ENCODE data around the gene HSD17B12. TPM values are rescaled to one million over a fixed set of nuclear protein-coding genes. Genes with fewer than 3 reads are reported as not detected.

Gene HSD17B12
- total RNA-seq, 1 donor from 2014 or later = 84.9 TPM

- Mint-ChIP-seq H3K27me3 (no peaks in the 10 kb centered on the region), H3K9me3 (ENCODE audit: low read depth) (no peaks in the 10 kb centered on the region), H3K27ac (no peak overlapping the region), H3K4me1 (ENCODE audit: low read depth) (no peaks in the 10 kb centered on the region), H3K36me3 (ENCODE audit: insufficient read depth) (peaks cover 37% of the 10 kb centered on the region), H3K4me3 (ENCODE audit: low read depth) (no peak overlapping the region)
- TF ChIP-seq CTCF (IDR thresholded peaks at IDR 0.05; ENCODE audit: unreplicated experiment) = no peak
- DNase-seq (ENCODE audit: low spot score, unreplicated experiment) = no peak
These were observed 218.6 kb downstream of the HSD17B12 start for GRCh38 chr11:43899094-43899493.

GRCh38 chr11:43901551-43901950 is 221.0 kb downstream of the HSD17B12 start:
- no peaks in the 10 kb centered on the region for H3K27me3 Mint-ChIP-seq
- H3K4me3 Mint-ChIP-seq (ENCODE audit: low read depth) = no peak overlapping the region
- peaks cover 28% of the 10 kb centered on the region for H3K36me3 Mint-ChIP-seq (ENCODE audit: insufficient read depth)
- H3K9me3 Mint-ChIP-seq (ENCODE audit: low read depth) = no peaks in the 10 kb centered on the region
- H3K4me1 Mint-ChIP-seq (ENCODE audit: low read depth) = no peaks in the 10 kb centered on the region
- DNase-seq (ENCODE audit: low spot score, unreplicated experiment) = no peak
- H3K27ac Mint-ChIP-seq = no peak overlapping the region
- no peak for TF ChIP-seq CTCF (IDR thresholded peaks at IDR 0.05; ENCODE audit: unreplicated experiment)

- Mint-ChIP-seq H3K27ac (peak overlapping the region; percentile 46), H3K4me3 (ENCODE audit: low read depth) (no peak overlapping the region), H3K4me1 (ENCODE audit: low read depth) (no peaks in the 10 kb centered on the region), H3K27me3 (no peaks in the 10 kb centered on the region), H3K9me3 (ENCODE audit: low read depth) (no peaks in the 10 kb centered on the region), H3K36me3 (ENCODE audit: insufficient read depth) (peaks cover 25% of the 10 kb centered on the region)
- TF ChIP-seq CTCF (IDR thresholded peaks at IDR 0.05; ENCODE audit: unreplicated experiment) = no peak
- no peak for DNase-seq (ENCODE audit: low spot score, unreplicated experiment)
These were observed 222.5 kb downstream of the HSD17B12 start for GRCh38 chr11:43903078-43903477.

- Mint-ChIP-seq H3K4me3 (ENCODE audit: low read depth) (no peak overlapping the region), H3K9me3 (ENCODE audit: low read depth) (no peaks in the 10 kb centered on the region), H3K27me3 (no peaks in the 10 kb centered on the region), H3K36me3 (ENCODE audit: insufficient read depth) (peaks cover 16% of the 10 kb centered on the region), H3K4me1 (ENCODE audit: low read depth) (no peaks in the 10 kb centered on the region), H3K27ac (no peak overlapping the region)
- no peak for TF ChIP-seq CTCF (IDR thresholded peaks at IDR 0.05; ENCODE audit: unreplicated experiment)
- DNase-seq (ENCODE audit: low spot score, unreplicated experiment) = no peak
These were observed 223.4 kb downstream of the HSD17B12 start for GRCh38 chr11:43903969-43904368.

DNA sequence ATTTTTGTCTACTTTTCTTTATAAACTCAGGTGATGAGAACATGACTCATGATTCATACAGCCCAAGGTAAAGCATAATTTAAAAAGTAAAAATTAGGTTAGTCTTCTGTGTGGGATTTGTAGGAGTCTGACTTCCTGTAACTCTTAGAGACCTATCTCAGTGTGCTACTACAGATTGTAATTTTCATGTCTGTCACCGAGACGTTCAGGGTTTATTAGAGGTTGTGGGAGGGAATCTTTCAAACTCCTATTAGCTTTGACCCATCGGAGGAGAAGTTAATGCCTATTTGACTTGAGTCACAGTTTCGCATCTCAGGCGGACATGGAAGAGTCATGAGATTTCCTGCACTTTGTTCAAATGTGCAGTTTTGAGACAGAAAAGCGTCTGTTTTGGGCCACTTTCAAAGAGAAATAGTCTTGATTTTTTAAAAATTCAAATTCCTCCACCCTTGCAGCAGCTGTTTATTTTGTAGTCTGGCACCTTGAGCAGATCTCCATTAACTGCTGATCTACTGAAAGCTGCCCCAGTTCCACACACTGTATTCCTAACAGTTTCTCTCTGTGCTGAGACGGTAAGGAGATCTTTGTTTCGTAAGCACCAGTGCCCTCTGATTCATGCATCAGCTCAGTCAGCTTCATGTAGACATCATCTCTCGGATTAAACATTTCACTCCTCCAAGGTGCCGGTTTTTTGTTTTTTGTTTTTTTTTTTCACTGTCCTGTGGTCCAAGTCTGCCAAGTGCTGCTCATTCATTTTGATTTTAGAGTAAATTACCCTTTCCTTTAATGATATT is 224.4 kb downstream of the HSD17B12 start:
- Mint-ChIP-seq H3K9me3 (ENCODE audit: low read depth) (no peaks in the 10 kb centered on the region), H3K27me3 (no peaks in the 10 kb centered on the region), H3K27ac (no peak overlapping the region), H3K4me1 (ENCODE audit: low read depth) (no peaks in the 10 kb centered on the region), H3K36me3 (ENCODE audit: insufficient read depth) (peaks cover 13% of the 10 kb centered on the region), H3K4me3 (ENCODE audit: low read depth) (no peak overlapping the region)
- TF ChIP-seq CTCF (IDR thresholded peaks at IDR 0.05; ENCODE audit: unreplicated experiment) = no peak
- DNase-seq (ENCODE audit: low spot score, unreplicated experiment) = no peak

Measured in progenitor cell of endocrine pancreas (in vitro differentiated cells).